NB4 (cell line): Measurements from ENCODE around the gene PRR7.

Experiments used
- CTCF ChIP-seq: IDR thresholded peaks from one replicate; pipeline ENCODE4 v1.5.1; 2012; ENCODE audit warnings: low read depth, low read length
- MAX ChIP-seq: IDR thresholded peaks from 2 replicates; pipeline ENCODE4 v1.6.1; 2011; ENCODE audit warnings: low read depth, low read length
- POLR2A ChIP-seq: IDR thresholded peaks from 2 replicates; pipeline ENCODE4 v1.6.1; 2011; ENCODE audit warnings: mild to moderate bottlenecking; ENCODE audit not compliant: insufficient read length; ENCODE audit errors: extremely low read depth

GRCh38 chr5:177469750-177470525 lies 23.3 kb downstream of the PRR7 start:
- TF ChIP-seq CTCF (no peak), MAX (no peak), POLR2A (no peak)
